Endodermal cell (in vitro differentiated cells): ENCODE measurements around the gene NPEPL1. TPM values are rescaled to one million over a fixed set of nuclear protein-coding genes. Genes with fewer than 3 reads are reported as not detected.

Experiments used
- DNase-seq: peaks from one replicate; pipeline ENCODE4 v3.0.0-alpha.2; 2017
- H3K27ac ChIP-seq: 2 replicates; pipeline ENCODE4 v1.5.1; 2013; ENCODE audit warnings: mild to moderate bottlenecking, low read depth, low read length, moderate library complexity
- H3K27me3 ChIP-seq: 2 replicates; pipeline ENCODE4 v1.6.1; 2013; ENCODE audit warnings: mild to moderate bottlenecking, low read length, moderate library complexity; ENCODE audit not compliant: insufficient read depth, control insufficient read depth, poor library complexity, severe bottlenecking
- H3K36me3 ChIP-seq: 2 replicates; pipeline ENCODE4 v1.7.0; 2013; ENCODE audit warnings: mild to moderate bottlenecking, low read length, moderate library complexity; ENCODE audit not compliant: control insufficient read depth, insufficient read depth
- H3K4me1 ChIP-seq: one replicate; pipeline ENCODE4 v1.7.0; 2013; ENCODE audit warnings: low read length; ENCODE audit not compliant: control insufficient read depth, insufficient read depth
- H3K4me3 ChIP-seq: 2 replicates; pipeline ENCODE4 v1.5.1; 2013; ENCODE audit warnings: mild to moderate bottlenecking, low read length, moderate library complexity
- H3K9ac ChIP-seq: 2 replicates; pipeline ENCODE4 v1.6.1; 2013; ENCODE audit warnings: mild to moderate bottlenecking, low read length, moderate library complexity; ENCODE audit not compliant: poor library complexity, severe bottlenecking; ENCODE audit errors: extremely low read depth
- H3K9me3 ChIP-seq: 2 replicates; pipeline ENCODE4 v1.6.1; 2013; ENCODE audit warnings: mild to moderate bottlenecking, low read length, moderate library complexity; ENCODE audit not compliant: control insufficient read depth
- H3K27ac Mint-ChIP-seq: 2 replicates; pipeline ENCODE4 v1.8.0; 2020; ENCODE audit warnings: mixed read lengths
- H3K27me3 Mint-ChIP-seq: 2 replicates; pipeline ENCODE4 v1.8.0; 2021; ENCODE audit warnings: mild to moderate bottlenecking, mixed read lengths; ENCODE audit not compliant: insufficient read depth
- H3K36me3 Mint-ChIP-seq: 2 replicates; pipeline ENCODE4 v1.8.0; 2020; ENCODE audit warnings: low read depth, mixed read lengths
- H3K4me1 Mint-ChIP-seq: 2 replicates; pipeline ENCODE4 v1.8.0; 2020; ENCODE audit warnings: mixed read lengths
- H3K4me3 Mint-ChIP-seq: 2 replicates; pipeline ENCODE4 v1.8.0; 2020; ENCODE audit warnings: mild to moderate bottlenecking, moderate library complexity, mixed read lengths
- H3K9me3 Mint-ChIP-seq: 2 replicates; pipeline ENCODE4 v1.8.0; 2020; ENCODE audit warnings: mild to moderate bottlenecking, mixed read lengths
- WGBS, 2 experiments: methylation state at CpG; one replicate each; pipeline versions ENCODE4 v1.1.5 to v1.1.7; 2013; ENCODE audit warnings: missing lambda C conversion rate in 2 of 2, mixed read lengths in 1 of 2; ENCODE audit not compliant: insufficient coverage in 1 of 2, insufficient read length in 1 of 2; 5-methylcytosine and 5-hydroxymethylcytosine counted together
- total RNA-seq, 2 donors: library from RNA; stranded (reverse); fragmentation: NEBNext Ultra II Directional in 1 of 2; extraction: Animal tissue kit (Norgen Biotek cat#: 25700) in 1 of 2; gene quantifications; 2 replicates in 1 of 2; 3 replicates in 1 of 2; pipeline ENCODE4 v1.2.1, GENCODE V29; 2021
- TF ChIP-seq, protein P1 (sequence below): fragments of 200-600 bp; sonication (generic); conservative IDR thresholded peaks from 2 replicates; pipeline ENCODE4 v1.5.0; 2021; ENCODE audit warnings: antibody characterized with exemption, mild to moderate bottlenecking

NPEPL1 gene
- total RNA-seq, 2 donors from 2014 or later = 52.9 to 72.8 TPM

DNA sequence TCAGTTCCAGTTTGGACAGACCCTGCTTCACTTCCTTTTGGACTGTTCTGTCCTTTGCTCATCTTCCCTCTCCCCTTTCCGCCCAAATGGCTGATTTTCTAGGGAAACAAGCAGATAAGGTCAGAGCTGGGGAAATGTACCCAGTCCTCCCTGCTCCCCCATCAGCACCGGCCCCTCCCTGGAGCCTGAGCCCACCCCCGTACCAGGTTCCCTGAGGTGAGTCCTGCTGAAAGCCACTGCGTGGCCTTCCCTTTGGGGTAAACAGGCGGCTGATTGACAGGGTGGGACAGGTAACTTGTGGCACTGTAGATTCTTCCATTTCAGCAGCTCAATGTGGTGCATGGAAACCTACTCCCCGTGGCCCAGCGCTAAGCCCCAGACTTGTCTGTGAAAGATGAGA lies 70.5 kb downstream of the NPEPL1 start:
- no peaks in the 10 kb centered on the region for H3K36me3 ChIP-seq
- H3K9ac ChIP-seq = no peak overlapping the region
- no peak overlapping the region for H3K27ac Mint-ChIP-seq
- H3K4me1 Mint-ChIP-seq = no peaks in the 10 kb centered on the region
- H3K9me3 ChIP-seq = no peaks in the 10 kb centered on the region
- no peak for DNase-seq
- no peak overlapping the region for H3K4me3 ChIP-seq
- peaks cover 12% of the 10 kb centered on the region for H3K9me3 Mint-ChIP-seq
- H3K4me3 Mint-ChIP-seq = no peak overlapping the region
- WGBS, 2 experiments = 90 to 92% methylated on average over 5 to 7 of the region's 7 CpGs
- H3K36me3 Mint-ChIP-seq = no peaks in the 10 kb centered on the region
- TF ChIP-seq, protein P1, sequence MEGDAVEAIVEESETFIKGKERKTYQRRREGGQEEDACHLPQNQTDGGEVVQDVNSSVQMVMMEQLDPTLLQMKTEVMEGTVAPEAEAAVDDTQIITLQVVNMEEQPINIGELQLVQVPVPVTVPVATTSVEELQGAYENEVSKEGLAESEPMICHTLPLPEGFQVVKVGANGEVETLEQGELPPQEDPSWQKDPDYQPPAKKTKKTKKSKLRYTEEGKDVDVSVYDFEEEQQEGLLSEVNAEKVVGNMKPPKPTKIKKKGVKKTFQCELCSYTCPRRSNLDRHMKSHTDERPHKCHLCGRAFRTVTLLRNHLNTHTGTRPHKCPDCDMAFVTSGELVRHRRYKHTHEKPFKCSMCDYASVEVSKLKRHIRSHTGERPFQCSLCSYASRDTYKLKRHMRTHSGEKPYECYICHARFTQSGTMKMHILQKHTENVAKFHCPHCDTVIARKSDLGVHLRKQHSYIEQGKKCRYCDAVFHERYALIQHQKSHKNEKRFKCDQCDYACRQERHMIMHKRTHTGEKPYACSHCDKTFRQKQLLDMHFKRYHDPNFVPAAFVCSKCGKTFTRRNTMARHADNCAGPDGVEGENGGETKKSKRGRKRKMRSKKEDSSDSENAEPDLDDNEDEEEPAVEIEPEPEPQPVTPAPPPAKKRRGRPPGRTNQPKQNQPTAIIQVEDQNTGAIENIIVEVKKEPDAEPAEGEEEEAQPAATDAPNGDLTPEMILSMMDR = no peak
- peaks cover 10% of the 10 kb centered on the region for H3K27me3 Mint-ChIP-seq
- H3K27ac ChIP-seq = no peak overlapping the region
- H3K4me1 ChIP-seq = no peaks in the 10 kb centered on the region
- no peaks in the 10 kb centered on the region for H3K27me3 ChIP-seq

Other genes with a start within 250 kb of the NPEPL1 start
- gene APCDD1L, start 177.4 kb upstream of the NPEPL1 start, total RNA-seq = 1 to 10 TPM; 6.4 TPM
- 100 to 1,000 TPM in 1 of 2 donors, 10 to 100 TPM in 1; 91.6 to 114 TPM for gene STX16, start 41.5 kb upstream of the NPEPL1 start, total RNA-seq
- gene GNAS-AS1, start 158.1 kb downstream of the NPEPL1 start, total RNA-seq = 1 to 10 TPM; 9.3 to 9.7 TPM
- gene GNAS, start 159.9 kb downstream of the NPEPL1 start, total RNA-seq = 1,000 to 10,000 TPM; 1,246 to 1,267 TPM